AG08395 (cell line): Measurements from ENCODE around the gene BTG2.
A peak's percentile ranks its signal among the peaks of the same experiment; 100 is the strongest.
"Not testable (repeated sequence)": the region's sequence is repeated elsewhere in the genome, so short reads cannot be mapped to it uniquely, and the experiment has no call there.

Experiments used
- DNase-seq: peaks from one replicate; pipeline ENCODE4 v3.0.0; 2012; ENCODE audit warnings: mixed read lengths, low spot score

The BTG2 gene

GRCh38 chr1:203304919-203305808 is at the start of gene BTG2:
Gene BTG2 (plus strand): TSS chr1:203305519. CDS start chr1:203305607, 88 bp downstream.
- DNase-seq = peak; percentile 99

GRCh38 chr1:203256636-203257035 is 48.7 kb upstream of the BTG2 start:
- DNase-seq = not testable (repeated sequence)

GRCh38 chr1:203263496-203263895 is 41.8 kb upstream of the BTG2 start:
- DNase-seq = no peak

- DNase-seq = peak; percentile 48
Observed at GRCh38 chr1:203264052-203264501, 41.2 kb upstream of the BTG2 start.

GRCh38 chr1:203265541-203265940 is 39.8 kb upstream of the BTG2 start:
- no peak for DNase-seq

- DNase-seq = not testable (repeated sequence)
Observed at GRCh38 chr1:203266140-203266539, 39.2 kb upstream of the BTG2 start.

- peak; percentile 93 for DNase-seq
Observed at GRCh38 chr1:203267347-203267846, 37.9 kb upstream of the BTG2 start.

- no peak for DNase-seq
Observed at GRCh38 chr1:203267912-203268311, 37.4 kb upstream of the BTG2 start.

GRCh38 chr1:203268901-203269653 is 36.2 kb upstream of the BTG2 start:
- DNase-seq = peak; percentile 73

- no peak for DNase-seq
Observed at GRCh38 chr1:203269654-203270020, 35.7 kb upstream of the BTG2 start.

GRCh38 chr1:203270448-203270847 is 34.9 kb upstream of the BTG2 start:
- DNase-seq = no peak

GRCh38 chr1:203271018-203271743 is 34.1 kb upstream of the BTG2 start:
- peak; percentile 49 for DNase-seq

GRCh38 chr1:203271962-203272632 is 33.2 kb upstream of the BTG2 start:
- DNase-seq = no peak

- no peak for DNase-seq
Observed at GRCh38 chr1:203272633-203273205, 32.6 kb upstream of the BTG2 start.

- peak; percentile 63 for DNase-seq
Observed at GRCh38 chr1:203273206-203273868, 32.0 kb upstream of the BTG2 start.

GRCh38 chr1:203273869-203274602 is 31.3 kb upstream of the BTG2 start:
- no peak for DNase-seq

GRCh38 chr1:203274603-203275381 is 30.5 kb upstream of the BTG2 start:
- DNase-seq = no peak

- no peak for DNase-seq
Observed at GRCh38 chr1:203275656-203276272, 29.6 kb upstream of the BTG2 start.

- no peak for DNase-seq
Observed at GRCh38 chr1:203276408-203276807, 28.9 kb upstream of the BTG2 start.
